Ishikawa (cell line): Measurements from ENCODE around the gene CRYGN.

Experiments
- CEBPB ChIP-seq: IDR thresholded peaks from 2 replicates; pipeline ENCODE4 v1.6.1; 2012
- CREB1 ChIP-seq: IDR thresholded peaks from 2 replicates; pipeline ENCODE4 v1.6.1; 2012; ENCODE audit warnings: low read depth
- EGR1 ChIP-seq: IDR thresholded peaks from 2 replicates; pipeline ENCODE4 v1.6.1; 2012
- EP300 ChIP-seq: IDR thresholded peaks from 2 replicates; pipeline ENCODE4 v1.6.1; 2012; ENCODE audit warnings: borderline replicate concordance
- FOXM1 ChIP-seq: IDR thresholded peaks from 2 replicates; pipeline ENCODE4 v1.6.1; 2012; ENCODE audit warnings: low read depth, borderline replicate concordance
- MAX ChIP-seq: IDR thresholded peaks from 2 replicates; pipeline ENCODE4 v1.6.1; 2012
- NFIC ChIP-seq: IDR thresholded peaks from 2 replicates; pipeline ENCODE4 v1.6.1; 2012
- RAD21 ChIP-seq: IDR thresholded peaks from 2 replicates; pipeline ENCODE4 v1.6.1; 2012; ENCODE audit warnings: low read depth
- REST ChIP-seq: IDR thresholded peaks from 2 replicates; pipeline ENCODE4 v1.6.1; 2012; ENCODE audit warnings: low read depth, mild to moderate bottlenecking
- TAF1 ChIP-seq: IDR thresholded peaks from 2 replicates; pipeline ENCODE4 v1.6.1; 2012; ENCODE audit warnings: low read depth, mild to moderate bottlenecking
- TCF12 ChIP-seq: IDR thresholded peaks from 2 replicates; pipeline ENCODE4 v1.6.1; 2012; ENCODE audit warnings: low read depth
- TEAD4 ChIP-seq: IDR thresholded peaks from 2 replicates; pipeline ENCODE4 v1.6.1; 2012
- USF1 ChIP-seq: IDR thresholded peaks from 2 replicates; pipeline ENCODE4 v1.6.1; 2012
- YY1 ChIP-seq: IDR thresholded peaks from 2 replicates; pipeline ENCODE4 v1.6.1; 2012; ENCODE audit warnings: low read depth
- ZBTB7A ChIP-seq: IDR thresholded peaks from 2 replicates; pipeline ENCODE4 v1.6.1; 2012; ENCODE audit warnings: low read depth

The CRYGN gene

GRCh38 chr7:151404216-151405011 lies 35.5 kb downstream of the CRYGN start:
- TF ChIP-seq ZBTB7A (no peak), MAX (no peak), EP300 (no peak), CREB1 (no peak), USF1 (no peak), CEBPB (no peak), RAD21 (no peak), EGR1 (no peak), FOXM1 (no peak)

GRCh38 chr7:151403764-151404163 lies 36.2 kb downstream of the CRYGN start:
- no peak for TF ChIP-seq CREB1
- TF ChIP-seq YY1: no peak
- TF ChIP-seq TCF12: no peak
- no peak for TF ChIP-seq REST
- TF ChIP-seq CEBPB: no peak
- no peak for TF ChIP-seq USF1
- no peak for TF ChIP-seq EGR1
- no peak for TF ChIP-seq FOXM1
- no peak for TF ChIP-seq ZBTB7A
- no peak for TF ChIP-seq EP300
- TF ChIP-seq TAF1: no peak
- TF ChIP-seq TEAD4: no peak
- TF ChIP-seq NFIC: no peak
- TF ChIP-seq RAD21: no peak

GRCh38 chr7:151402029-151402835 lies 37.7 kb downstream of the CRYGN start:
- TF ChIP-seq CREB1 (no peak), TEAD4 (no peak), REST (no peak), TAF1 (no peak), TCF12 (no peak), EGR1 (no peak), CEBPB (no peak), RAD21 (no peak), EP300 (no peak), MAX (no peak), FOXM1 (no peak), YY1 (no peak), USF1 (no peak), ZBTB7A (no peak), NFIC (no peak)

- TF ChIP-seq CREB1: no peak
- TF ChIP-seq RAD21: no peak
- no peak for TF ChIP-seq REST
- no peak for TF ChIP-seq NFIC
- TF ChIP-seq TCF12: no peak
- no peak for TF ChIP-seq TAF1
- no peak for TF ChIP-seq EP300
- no peak for TF ChIP-seq FOXM1
- no peak for TF ChIP-seq ZBTB7A
- TF ChIP-seq YY1: no peak
- TF ChIP-seq MAX: no peak
- no peak for TF ChIP-seq USF1
- no peak for TF ChIP-seq EGR1
- TF ChIP-seq CEBPB: no peak
These were observed 39.2 kb downstream of the CRYGN start for GRCh38 chr7:151400626-151401315.
